HepG2 (cell line): ENCODE results near the gene TNS1. TPM values are rescaled to one million over a fixed set of nuclear protein-coding genes. Genes with fewer than 3 reads are reported as not detected.

Source experiments
- ATAC-seq: fragments of 200-7000 bp; cut with Tn5 transposase; 3 replicates; pipeline ENCODE4 v1.9.1; 2020; ENCODE audit warnings: mild to moderate bottlenecking, moderate library complexity
- BruUV-seq: library from RNA; stranded (reverse); fragments of 400-500 nt; replicated peaks from 2 replicates; lab custom pipeline; 2021; lab: Mats Ljungman, UMichigan
- CTCF ChIA-PET: fragments of 300-600 bp; formaldehyde crosslinking; extraction: SDS; loops from one replicate; lab custom pipeline; 2021; ENCODE audit warnings: low total read pairs, inconsistent platforms, low intra/inter-chr PET ratio; lab: Yijun Ruan, JAX
- POLR2A ChIA-PET: fragments of 350-600 bp; sonication (Branson Sonifier 250); formaldehyde crosslinking; loops from one replicate; lab custom pipeline; 2020; ENCODE audit warnings: antibody characterized with exemption, inconsistent platforms; lab: Yijun Ruan, JAX
- DNase-seq: peaks from one replicate; pipeline ENCODE4 v3.0.0-alpha.2; 2015; ENCODE audit warnings: low spot score
- FAIRE-seq: peaks from 3 replicates; lab custom pipeline; 2011; peaks lifted over from hg19 to GRCh38; lab: Jason Lieb, UNC
- H2AFZ ChIP-seq: one replicate; pipeline ENCODE4 v1.6.1; 2011; ENCODE audit warnings: low read length, inconsistent platforms
- H3K27ac ChIP-seq: fragments of 300-600 bp; 3 replicates; pipeline ENCODE4 v1.8.0; 2011; ENCODE audit warnings: mixed run types, mild to moderate bottlenecking, mixed read lengths, low read length, inconsistent platforms; ENCODE audit not compliant: insufficient read depth; ENCODE audit errors: extremely low read length
- H3K27me3 ChIP-seq, 2 experiments: fragments of 200-600 bp in 1 of 2; 2 replicates in 1 of 2; 3 replicates in 1 of 2; pipeline versions ENCODE4 v1.6.0 to v1.8.0; 2011; ENCODE audit warnings: low read length in 2 of 2, mild to moderate bottlenecking in 2 of 2, moderate library complexity in 2 of 2, inconsistent platforms in 1 of 2; ENCODE audit not compliant: insufficient read depth in 2 of 2, control insufficient read depth in 1 of 2
- H3K36me3 ChIP-seq, 2 experiments: fragments of 200-600 bp in 1 of 2; replicated peaks in 1 of 2; 2 replicates in 1 of 2; 3 replicates in 1 of 2; pipeline versions ENCODE4 v1.5.1 to v1.8.0; 2011; ENCODE audit warnings: low read length in 2 of 2, inconsistent platforms in 1 of 2; ENCODE audit not compliant: insufficient read depth in 2 of 2, control insufficient read depth in 1 of 2
- H3K4me1 ChIP-seq: 2 replicates; pipeline ENCODE4 v1.5.1; 2012; ENCODE audit warnings: low read length, inconsistent platforms; ENCODE audit not compliant: insufficient read depth
- H3K4me2 ChIP-seq: 2 replicates; pipeline ENCODE4 v1.6.0; 2011; ENCODE audit warnings: low read depth, low read length, inconsistent platforms
- H3K4me3 ChIP-seq, 3 experiments: fragments of 200-600 bp in 1 of 3; sonication (generic), shearing (Covaris generic) in 1 of 3; replicated peaks in 1 of 3; 2 replicates each; pipeline ENCODE4 v1.5.1; 2011 to 2016; ENCODE audit warnings: low read length in 3 of 3, inconsistent platforms in 2 of 3, low read depth in 2 of 3, mild to moderate bottlenecking in 2 of 3, control low read depth in 1 of 3, mixed read lengths in 1 of 3; ENCODE audit not compliant: insufficient read depth in 1 of 3
- H3K79me2 ChIP-seq: one replicate; pipeline ENCODE4 v1.6.1; 2011; ENCODE audit warnings: low read length, inconsistent platforms; ENCODE audit not compliant: insufficient read depth
- H3K9ac ChIP-seq: 2 replicates; pipeline ENCODE4 v1.6.0; 2011; ENCODE audit warnings: mild to moderate bottlenecking, low read depth, low read length, inconsistent platforms; ENCODE audit not compliant: insufficient read depth
- H3K9me3 ChIP-seq: 2 replicates; pipeline ENCODE4 v1.5.1; 2012; ENCODE audit warnings: mild to moderate bottlenecking, low read length
- H4K20me1 ChIP-seq: 2 replicates; pipeline ENCODE4 v1.6.0; 2011; ENCODE audit warnings: inconsistent platforms, mild to moderate bottlenecking, low read length, moderate library complexity; ENCODE audit not compliant: insufficient read depth
- MLXIP ChIP-seq: sonication (generic); formaldehyde crosslinking; IDR thresholded peaks from 2 replicates; pipeline ENCODE4 v1.9.0; 2021; ENCODE audit warnings: missing genetic modification reagents, borderline replicate concordance
- RNF2 ChIP-seq: fragments of 450-650 bp; conservative IDR thresholded peaks from 2 replicates; pipeline ENCODE4 v1.6.1; 2016; ENCODE audit warnings: low read depth
- SNAI1 ChIP-seq: sonication (generic); formaldehyde crosslinking; IDR thresholded peaks from 2 replicates; pipeline ENCODE4 v1.5.0; 2020; ENCODE audit warnings: mild to moderate bottlenecking, missing genetic modification reagents, borderline replicate concordance
- TERF1 ChIP-seq: sonication (generic); formaldehyde crosslinking; IDR thresholded peaks from 2 replicates; pipeline ENCODE4 v1.8.0; 2022; ENCODE audit warnings: mild to moderate bottlenecking, missing genetic modification reagents, moderate library complexity
- U2AF2 ChIP-seq: fragments of 200-400 bp; formaldehyde crosslinking; IDR thresholded peaks from 2 replicates; pipeline ENCODE4 v1.6.1; 2017; ENCODE audit warnings: low read depth, mild to moderate bottlenecking, low read length
- YEATS4 ChIP-seq: sonication (generic); formaldehyde crosslinking; IDR thresholded peaks from 2 replicates; pipeline ENCODE4 v1.4.0; 2020; ENCODE audit warnings: missing genetic modification reagents, borderline replicate concordance
- ZFP36L1 ChIP-seq: sonication (generic); formaldehyde crosslinking; IDR thresholded peaks from 2 replicates; pipeline ENCODE4 v1.8.0; 2022; ENCODE audit warnings: mild to moderate bottlenecking, missing genetic modification reagents, moderate library complexity
- ZSCAN12 ChIP-seq: sonication (generic); formaldehyde crosslinking; IDR thresholded peaks from 2 replicates; pipeline ENCODE4 v1.9.0; 2021; ENCODE audit warnings: mild to moderate bottlenecking, missing genetic modification reagents
- WGBS: methylation state at CpG from one replicate; pipeline ENCODE4 v1.1.6; 2017; ENCODE audit warnings: low lambda C conversion rate; 5-methylcytosine and 5-hydroxymethylcytosine counted together
- in situ Hi-C: cut with HindIII; loops from 2 replicates; pipeline ENCODE4 v1.10.0; 2017; ENCODE audit warnings: low pct_unique_long_range_greater_than_20kb; ENCODE audit not compliant: extremely low pct_ligation_motif_present
- intact Hi-C: fragments of 100-400 bp; cut with micrococcal nuclease; formaldehyde crosslinking; loops from one replicate; pipeline ENCODE4 v1.10.0; 2022; ENCODE audit not compliant: unreplicated experiment
- polyA plus RNA-seq, 8 experiments: library from polyadenylated mRNA; depleted of rRNA in 3 of 8; stranded (reverse) in 7 of 8; unstranded in 1 of 8; fragments of >200 nt; fragmentation: Illumina TruSeq in 4 of 8; extraction: Trizol in 4 of 8; gene quantifications; 2 replicates each; pipeline versions ENCODE4 v1.2.1 to v1.2.3, GENCODE V29; 2011 to 2016; ENCODE audit warnings: low read depth in 4 of 8, missing spikeins in 1 of 8, mixed read lengths in 1 of 8; ENCODE audit not compliant: insufficient read depth in 1 of 8
- total RNA-seq, 5 experiments: library from RNA; depleted of rRNA; stranded (reverse); fragments of >200 nt; fragmentation: Illumina TruSeq; extraction: Trizol; gene quantifications; 2 replicates each; pipeline ENCODE4 v1.2.3, GENCODE V29; 2016; ENCODE audit warnings: low read depth in 1 of 5
- TF ChIP-seq, protein P1 (sequence below): sonication (generic); formaldehyde crosslinking; IDR thresholded peaks from 2 replicates; pipeline ENCODE4 v1.5.0; 2020; ENCODE audit warnings: mild to moderate bottlenecking, missing genetic modification reagents

Gene TNS1
- total and polyA plus RNA-seq, 2 of the 13 experiments (the other 11 are each of a cell fraction or from before 2014, with no cell fraction given) = 1.9 to 118 TPM

- no peaks in the 10 kb centered on the region for H3K9me3 ChIP-seq
- H3K4me3 ChIP-seq = no peak overlapping the region
- no peaks in the 10 kb centered on the region for H3K36me3 ChIP-seq
- H3K4me2 ChIP-seq = no peak overlapping the region
- TF ChIP-seq RNF2 (no peak), U2AF2 (no peak), YEATS4 (CRISPR knock-in tag) (no peak), ZFP36L1 (CRISPR knock-in tag) (no peak), MLXIP (no peak), SNAI1 (no peak), TERF1 (CRISPR knock-in tag) (no peak), ZSCAN12 (CRISPR knock-in tag) (no peak)
- TF ChIP-seq, protein P1, sequence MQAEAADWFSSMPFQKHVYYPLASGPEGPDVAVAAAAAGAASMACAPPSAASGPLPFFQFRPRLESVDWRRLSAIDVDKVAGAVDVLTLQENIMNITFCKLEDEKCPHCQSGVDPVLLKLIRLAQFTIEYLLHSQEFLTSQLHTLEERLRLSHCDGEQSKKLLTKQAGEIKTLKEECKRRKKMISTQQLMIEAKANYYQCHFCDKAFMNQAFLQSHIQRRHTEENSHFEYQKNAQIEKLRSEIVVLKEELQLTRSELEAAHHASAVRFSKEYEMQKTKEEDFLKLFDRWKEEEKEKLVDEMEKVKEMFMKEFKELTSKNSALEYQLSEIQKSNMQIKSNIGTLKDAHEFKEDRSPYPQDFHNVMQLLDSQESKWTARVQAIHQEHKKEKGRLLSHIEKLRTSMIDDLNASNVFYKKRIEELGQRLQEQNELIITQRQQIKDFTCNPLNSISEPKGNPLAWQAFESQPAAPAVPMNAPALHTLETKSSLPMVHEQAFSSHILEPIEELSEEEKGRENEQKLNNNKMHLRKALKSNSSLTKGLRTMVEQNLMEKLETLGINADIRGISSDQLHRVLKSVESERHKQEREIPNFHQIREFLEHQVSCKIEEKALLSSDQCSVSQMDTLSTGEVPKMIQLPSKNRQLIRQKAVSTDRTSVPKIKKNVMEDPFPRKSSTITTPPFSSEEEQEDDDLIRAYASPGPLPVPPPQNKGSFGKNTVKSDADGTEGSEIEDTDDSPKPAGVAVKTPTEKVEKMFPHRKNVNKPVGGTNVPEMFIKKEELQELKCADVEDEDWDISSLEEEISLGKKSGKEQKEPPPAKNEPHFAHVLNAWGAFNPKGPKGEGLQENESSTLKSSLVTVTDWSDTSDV (CRISPR knock-in tag) = no peak
- TF ChIP-seq, all 625 proteins: peak for 0
- Histone ChIP-seq H3K9ac (no peak overlapping the region), H3K27ac (no peak overlapping the region), H3K79me2 (no peaks in the 10 kb centered on the region), H4K20me1 (no peaks in the 10 kb centered on the region), H3K27me3 (peaks cover 3 to 61% of the 10 kb centered on the region in 2 experiments; a peak in 4 of 5 replicates), H3K4me1 (peaks cover 10% of the 10 kb centered on the region), H2AFZ (no peak overlapping the region)
- intact Hi-C loops (no loop called here), in situ Hi-C loops (no loop called here)
- 32% methylated on average over 4 of the region's 4 CpGs for WGBS
- no TSS peak for BruUV-seq
- ChIA-PET POLR2A (no interaction called here), CTCF (no interaction called here)
- no peak for DNase-seq
- FAIRE-seq = no peak
- no peak for ATAC-seq
Observed at GRCh38 chr2:218016810-218017209, 14.0 kb upstream of the TNS1 start.
